Nephron progenitor cell (in vitro differentiated cells): ENCODE measurements around the gene SDSL.
A peak's percentile ranks its signal among the peaks of the same experiment; 100 is the strongest.

Experiments used
- DNase-seq: peaks from one replicate; pipeline ENCODE4 v3.0.0; 2021
- H3K27ac Mint-ChIP-seq: 2 replicates; pipeline ENCODE4 v1.8.0; 2021; ENCODE audit warnings: mild to moderate bottlenecking, moderate library complexity, mixed read lengths
- H3K27me3 Mint-ChIP-seq: 2 replicates; pipeline ENCODE4 v1.8.0; 2021; ENCODE audit warnings: mild to moderate bottlenecking, low read depth, mixed read lengths; ENCODE audit not compliant: poor library complexity
- H3K36me3 Mint-ChIP-seq: 2 replicates; pipeline ENCODE4 v1.8.0; 2021; ENCODE audit warnings: low read depth, mixed read lengths
- H3K4me1 Mint-ChIP-seq: 2 replicates; pipeline ENCODE4 v1.8.0; 2021; ENCODE audit warnings: mixed read lengths
- H3K4me3 Mint-ChIP-seq: 2 replicates; pipeline ENCODE4 v1.8.0; 2021; ENCODE audit warnings: mild to moderate bottlenecking, moderate library complexity, mixed read lengths
- H3K9me3 Mint-ChIP-seq: 2 replicates; pipeline ENCODE4 v1.8.0; 2021; ENCODE audit warnings: mild to moderate bottlenecking, moderate library complexity, mixed read lengths
- TF ChIP-seq, protein P1 (sequence below): fragments of 200-600 bp; sonication (generic); IDR thresholded peaks from 2 replicates; pipeline ENCODE4 v1.5.0; 2021; ENCODE audit warnings: antibody characterized with exemption

The SDSL gene

GRCh38 chr12:113478351-113479011 lies 56.3 kb downstream of the SDSL start:
- Mint-ChIP-seq H3K36me3 (no peaks in the 10 kb centered on the region), H3K4me3 (no peak overlapping the region), H3K27me3 (peaks cover 100% of the 10 kb centered on the region), H3K4me1 (peaks cover 11% of the 10 kb centered on the region), H3K9me3 (no peaks in the 10 kb centered on the region), H3K27ac (peak overlapping the region; percentile 59)
- TF ChIP-seq, protein P1, sequence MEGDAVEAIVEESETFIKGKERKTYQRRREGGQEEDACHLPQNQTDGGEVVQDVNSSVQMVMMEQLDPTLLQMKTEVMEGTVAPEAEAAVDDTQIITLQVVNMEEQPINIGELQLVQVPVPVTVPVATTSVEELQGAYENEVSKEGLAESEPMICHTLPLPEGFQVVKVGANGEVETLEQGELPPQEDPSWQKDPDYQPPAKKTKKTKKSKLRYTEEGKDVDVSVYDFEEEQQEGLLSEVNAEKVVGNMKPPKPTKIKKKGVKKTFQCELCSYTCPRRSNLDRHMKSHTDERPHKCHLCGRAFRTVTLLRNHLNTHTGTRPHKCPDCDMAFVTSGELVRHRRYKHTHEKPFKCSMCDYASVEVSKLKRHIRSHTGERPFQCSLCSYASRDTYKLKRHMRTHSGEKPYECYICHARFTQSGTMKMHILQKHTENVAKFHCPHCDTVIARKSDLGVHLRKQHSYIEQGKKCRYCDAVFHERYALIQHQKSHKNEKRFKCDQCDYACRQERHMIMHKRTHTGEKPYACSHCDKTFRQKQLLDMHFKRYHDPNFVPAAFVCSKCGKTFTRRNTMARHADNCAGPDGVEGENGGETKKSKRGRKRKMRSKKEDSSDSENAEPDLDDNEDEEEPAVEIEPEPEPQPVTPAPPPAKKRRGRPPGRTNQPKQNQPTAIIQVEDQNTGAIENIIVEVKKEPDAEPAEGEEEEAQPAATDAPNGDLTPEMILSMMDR = no peak
- no peak for DNase-seq

GRCh38 chr12:113479216-113479589 lies 57.0 kb downstream of the SDSL start:
- Mint-ChIP-seq H3K4me1 (peaks cover 11% of the 10 kb centered on the region), H3K9me3 (no peaks in the 10 kb centered on the region), H3K27me3 (peaks cover 100% of the 10 kb centered on the region), H3K36me3 (no peaks in the 10 kb centered on the region), H3K27ac (no peak overlapping the region), H3K4me3 (no peak overlapping the region)
- DNase-seq = no peak
- TF ChIP-seq, protein P1 = no peak

GRCh38 chr12:113479590-113480335 lies 57.6 kb downstream of the SDSL start:
- TF ChIP-seq, protein P1 = no peak
- no peak overlapping the region for H3K4me3 Mint-ChIP-seq
- no peaks in the 10 kb centered on the region for H3K9me3 Mint-ChIP-seq
- H3K4me1 Mint-ChIP-seq = peaks cover 11% of the 10 kb centered on the region
- no peaks in the 10 kb centered on the region for H3K36me3 Mint-ChIP-seq
- H3K27me3 Mint-ChIP-seq = peaks cover 100% of the 10 kb centered on the region
- no peak overlapping the region for H3K27ac Mint-ChIP-seq
- peak; percentile 98 for DNase-seq

DNA sequence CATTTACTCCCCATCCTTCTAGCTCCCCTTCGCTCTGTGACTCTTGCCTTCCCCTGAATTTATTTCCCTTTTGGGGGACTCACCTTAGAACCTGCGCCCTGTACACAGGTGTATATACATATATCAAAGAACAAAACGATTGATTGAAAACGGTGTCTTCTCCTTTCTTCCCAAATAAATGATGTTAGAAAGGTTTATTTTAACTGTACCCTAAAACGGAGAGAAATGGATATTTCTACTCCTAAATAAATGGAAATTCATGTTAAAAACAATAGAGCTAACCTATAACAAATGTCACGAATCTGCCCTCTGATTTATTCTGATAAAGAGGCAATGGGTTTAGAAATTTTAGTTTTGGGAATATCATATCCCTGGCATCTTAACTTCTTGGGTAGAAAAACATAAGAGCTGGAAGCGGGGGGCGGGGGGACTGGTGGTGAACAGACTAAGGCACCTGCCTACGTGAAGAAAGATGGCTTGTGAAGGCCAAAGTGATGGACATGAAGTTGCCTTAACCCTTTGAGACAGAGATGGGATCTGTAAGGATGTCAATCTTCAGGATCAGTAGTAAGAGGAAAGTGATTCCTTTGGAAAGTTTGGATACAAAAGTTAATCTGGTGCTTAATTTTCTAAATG lies 58.3 kb downstream of the SDSL start:
- H3K4me1 Mint-ChIP-seq = peaks cover 11% of the 10 kb centered on the region
- no peak overlapping the region for H3K4me3 Mint-ChIP-seq
- H3K9me3 Mint-ChIP-seq = no peaks in the 10 kb centered on the region
- DNase-seq = no peak
- peaks cover 100% of the 10 kb centered on the region for H3K27me3 Mint-ChIP-seq
- H3K36me3 Mint-ChIP-seq = no peaks in the 10 kb centered on the region
- H3K27ac Mint-ChIP-seq = no peak overlapping the region
- TF ChIP-seq, protein P1 = no peak

DNA sequence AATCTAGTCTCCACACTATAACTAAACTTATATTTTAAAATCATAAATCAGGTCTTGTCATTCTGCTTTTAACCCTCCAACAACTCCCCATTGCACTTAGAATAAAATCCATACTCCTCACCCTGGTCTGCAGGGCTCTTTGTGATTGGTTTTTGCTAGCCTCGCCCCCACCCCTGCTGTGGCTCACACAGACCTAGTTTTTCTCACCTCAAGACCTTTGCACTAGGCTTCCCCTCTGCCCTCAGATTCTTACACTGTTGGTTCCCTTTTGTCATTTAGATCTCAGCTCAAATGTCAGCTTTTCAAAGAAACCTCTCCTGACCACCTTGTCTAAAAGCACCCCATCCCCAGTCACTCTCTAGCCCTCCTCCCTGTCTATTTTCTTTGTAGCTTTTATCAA lies 60.2 kb downstream of the SDSL start:
- no peak for DNase-seq
- Mint-ChIP-seq H3K9me3 (no peaks in the 10 kb centered on the region), H3K27me3 (peaks cover 100% of the 10 kb centered on the region), H3K4me3 (no peak overlapping the region), H3K4me1 (peaks cover 11% of the 10 kb centered on the region), H3K27ac (no peak overlapping the region), H3K36me3 (no peaks in the 10 kb centered on the region)
- TF ChIP-seq, protein P1 = no peak
